Neural cell (in vitro differentiated cells): Measurements from ENCODE around the gene IL23R. TPM values are rescaled to one million over a fixed set of nuclear protein-coding genes. Genes with fewer than 3 reads are reported as not detected.

Source experiments
- H2AFZ ChIP-seq: fragments of 200-600, 300-800 bp; sonication (generic), shearing (Covaris generic); 2 replicates; pipeline ENCODE4 v1.6.0; 2014; ENCODE audit warnings: low read depth, mild to moderate bottlenecking, antibody characterized with exemption, low read length, moderate library complexity
- H3F3A ChIP-seq: fragments of 200-600 bp; shearing (Covaris generic); 2 replicates; pipeline ENCODE4 v1.6.1; 2016; ENCODE audit warnings: mild to moderate bottlenecking, moderate library complexity, mixed read lengths, antibody characterized with exemption, low read length; ENCODE audit not compliant: insufficient read depth, poor library complexity, severe bottlenecking
- H3K27ac ChIP-seq: fragments of 200-600, 300-800 bp; sonication (generic), shearing (Covaris generic); 2 replicates; pipeline ENCODE4 v1.5.1; 2014; ENCODE audit warnings: mild to moderate bottlenecking, low read length, moderate library complexity
- H3K27me3 ChIP-seq: fragments of 300-800, 200-600 bp; sonication (generic), shearing (Covaris generic); 2 replicates; pipeline ENCODE4 v1.6.0; 2014; ENCODE audit warnings: mild to moderate bottlenecking, low read depth, low read length, moderate library complexity; ENCODE audit not compliant: insufficient read depth
- H3K36me3 ChIP-seq: fragments of 300-800, 200-600 bp; sonication (generic), shearing (Covaris generic); 2 replicates; pipeline ENCODE4 v1.5.1; 2014; ENCODE audit warnings: mild to moderate bottlenecking, antibody characterized with exemption, low read length, moderate library complexity; ENCODE audit not compliant: insufficient read depth
- H3K4me2 ChIP-seq: fragments of 300-800, 200-600 bp; sonication (generic), shearing (Covaris generic); 2 replicates; pipeline ENCODE4 v1.6.0; 2014; ENCODE audit warnings: mild to moderate bottlenecking, low read length
- H3K4me3 ChIP-seq: fragments of 300-800, 200-600 bp; sonication (generic), shearing (Covaris generic); 2 replicates; pipeline ENCODE4 v1.5.1; 2014; ENCODE audit warnings: mild to moderate bottlenecking, low read length, moderate library complexity
- H3K79me2 ChIP-seq: fragments of 200-600 bp; shearing (Covaris generic); replicated peaks from 2 replicates; pipeline ENCODE4 v1.6.0; 2014; ENCODE audit warnings: mild to moderate bottlenecking, low read length, moderate library complexity; ENCODE audit not compliant: insufficient read depth
- H3K9ac ChIP-seq: fragments of 300-800, 200-600 bp; sonication (generic), shearing (Covaris generic); 2 replicates; pipeline ENCODE4 v1.6.1; 2016; ENCODE audit warnings: mild to moderate bottlenecking, low read length, mixed read lengths
- H3K9me2 ChIP-seq: fragments of 200-600 bp; shearing (Covaris generic); 2 replicates; pipeline ENCODE4 v1.6.1; 2016; ENCODE audit warnings: mild to moderate bottlenecking, low read length, mixed read lengths; ENCODE audit not compliant: insufficient read depth
- H3K9me3 ChIP-seq: fragments of 200-600, 300-800 bp; sonication (generic), shearing (Covaris generic); 2 replicates; pipeline ENCODE4 v1.6.1; 2016; ENCODE audit warnings: mild to moderate bottlenecking, mixed run types, low read length, moderate library complexity, mixed read lengths
- H4K20me1 ChIP-seq: fragments of 200-600 bp; shearing (Covaris generic); 2 replicates; pipeline ENCODE4 v1.6.1; 2016; ENCODE audit warnings: mild to moderate bottlenecking, mixed run types; ENCODE audit not compliant: insufficient read depth
- EP300 ChIP-seq: fragments of 450-650 bp; conservative IDR thresholded peaks from 2 replicates; pipeline ENCODE4 v1.6.1; 2014; ENCODE audit warnings: antibody characterized with exemption, mild to moderate bottlenecking, moderate library complexity; ENCODE audit not compliant: poor library complexity, severe bottlenecking
- EZH2 ChIP-seq: fragments of 200-600, 300-800 bp; shearing (Covaris generic), sonication (generic); IDR thresholded peaks from 2 replicates; pipeline ENCODE4 v1.6.1; 2014; ENCODE audit warnings: antibody characterized with exemption, low read length, borderline replicate concordance, mild to moderate bottlenecking; ENCODE audit not compliant: insufficient read depth, poor library complexity, severe bottlenecking
- MXI1 ChIP-seq: fragments of 450-650 bp; conservative IDR thresholded peaks from 2 replicates; pipeline ENCODE4 v1.6.1; 2014; ENCODE audit warnings: antibody characterized with exemption, mild to moderate bottlenecking; ENCODE audit not compliant: poor library complexity, severe bottlenecking
- POLR2AphosphoS5 ChIP-seq: IDR thresholded peaks from 2 replicates; pipeline ENCODE4 v1.6.1; 2012
- RAD21 ChIP-seq: fragments of 450-650 bp; conservative IDR thresholded peaks from 2 replicates; pipeline ENCODE4 v1.6.1; 2014; ENCODE audit warnings: antibody characterized with exemption, mild to moderate bottlenecking, moderate library complexity
- SMC3 ChIP-seq: fragments of 450-650 bp; conservative IDR thresholded peaks from 2 replicates; pipeline ENCODE4 v1.6.1; 2014; ENCODE audit warnings: antibody characterized with exemption, mild to moderate bottlenecking, moderate library complexity; ENCODE audit not compliant: poor library complexity
- TAF1 ChIP-seq: IDR thresholded peaks from 2 replicates; pipeline ENCODE4 v1.6.1; 2012; ENCODE audit warnings: low read depth
- polyA plus RNA-seq: library from polyadenylated mRNA; depleted of rRNA; stranded (reverse); fragments of >200 nt; gene quantifications from 2 replicates; pipeline ENCODE4 v1.2.3, GENCODE V29; 2014
- TF ChIP-seq, protein P1 (sequence below): IDR thresholded peaks from 2 replicates; pipeline ENCODE4 v1.6.1; 2012; ENCODE audit warnings: borderline replicate concordance
- TF ChIP-seq, protein P2 (sequence below): fragments of 450-650 bp; IDR thresholded peaks from 2 replicates; pipeline ENCODE4 v1.5.1; 2014; ENCODE audit warnings: antibody characterized with exemption, mild to moderate bottlenecking, moderate library complexity; ENCODE audit not compliant: poor library complexity, severe bottlenecking

Gene IL23R
- polyA plus RNA-seq, 1 donor from 2014 or later, result not detected

- Histone ChIP-seq H3K9me2 (no peaks in the 10 kb centered on the region), H2AFZ (no peak overlapping the region), H3K4me3 (no peak overlapping the region), H3K27ac (no peak overlapping the region), H3K79me2 (no peaks in the 10 kb centered on the region), H3K9ac (no peak overlapping the region), H3K4me2 (no peak overlapping the region), H3K27me3 (no peaks in the 10 kb centered on the region), H3K36me3 (no peaks in the 10 kb centered on the region), H3K9me3 (no peaks in the 10 kb centered on the region), H4K20me1 (no peaks in the 10 kb centered on the region), H3F3A (no peaks in the 10 kb centered on the region)
- TF ChIP-seq RAD21, result no peak
- no peak for TF ChIP-seq TAF1
- no peak for TF ChIP-seq EP300
These were observed 134.3 kb downstream of the IL23R start for GRCh38 chr1:67300561-67300960.

DNA sequence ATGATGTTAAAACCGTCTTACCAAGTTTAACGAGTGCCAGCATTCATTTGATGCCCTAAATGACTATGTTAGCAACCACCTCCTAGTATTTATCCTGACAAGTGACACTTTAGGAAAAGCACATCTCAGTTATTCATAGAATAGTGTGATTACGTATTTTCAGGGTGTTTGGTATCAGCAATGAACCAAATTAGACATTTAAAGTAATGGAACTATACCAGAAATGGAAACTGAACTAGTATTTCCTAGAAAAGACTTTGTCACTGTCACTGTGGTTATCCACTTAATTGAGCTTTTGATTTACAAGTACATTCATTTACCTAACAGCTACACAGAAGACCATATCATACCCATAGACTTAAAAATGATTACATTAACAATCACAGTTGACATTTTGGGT is 137.8 kb downstream of the IL23R start:
- TF ChIP-seq, protein P1, sequence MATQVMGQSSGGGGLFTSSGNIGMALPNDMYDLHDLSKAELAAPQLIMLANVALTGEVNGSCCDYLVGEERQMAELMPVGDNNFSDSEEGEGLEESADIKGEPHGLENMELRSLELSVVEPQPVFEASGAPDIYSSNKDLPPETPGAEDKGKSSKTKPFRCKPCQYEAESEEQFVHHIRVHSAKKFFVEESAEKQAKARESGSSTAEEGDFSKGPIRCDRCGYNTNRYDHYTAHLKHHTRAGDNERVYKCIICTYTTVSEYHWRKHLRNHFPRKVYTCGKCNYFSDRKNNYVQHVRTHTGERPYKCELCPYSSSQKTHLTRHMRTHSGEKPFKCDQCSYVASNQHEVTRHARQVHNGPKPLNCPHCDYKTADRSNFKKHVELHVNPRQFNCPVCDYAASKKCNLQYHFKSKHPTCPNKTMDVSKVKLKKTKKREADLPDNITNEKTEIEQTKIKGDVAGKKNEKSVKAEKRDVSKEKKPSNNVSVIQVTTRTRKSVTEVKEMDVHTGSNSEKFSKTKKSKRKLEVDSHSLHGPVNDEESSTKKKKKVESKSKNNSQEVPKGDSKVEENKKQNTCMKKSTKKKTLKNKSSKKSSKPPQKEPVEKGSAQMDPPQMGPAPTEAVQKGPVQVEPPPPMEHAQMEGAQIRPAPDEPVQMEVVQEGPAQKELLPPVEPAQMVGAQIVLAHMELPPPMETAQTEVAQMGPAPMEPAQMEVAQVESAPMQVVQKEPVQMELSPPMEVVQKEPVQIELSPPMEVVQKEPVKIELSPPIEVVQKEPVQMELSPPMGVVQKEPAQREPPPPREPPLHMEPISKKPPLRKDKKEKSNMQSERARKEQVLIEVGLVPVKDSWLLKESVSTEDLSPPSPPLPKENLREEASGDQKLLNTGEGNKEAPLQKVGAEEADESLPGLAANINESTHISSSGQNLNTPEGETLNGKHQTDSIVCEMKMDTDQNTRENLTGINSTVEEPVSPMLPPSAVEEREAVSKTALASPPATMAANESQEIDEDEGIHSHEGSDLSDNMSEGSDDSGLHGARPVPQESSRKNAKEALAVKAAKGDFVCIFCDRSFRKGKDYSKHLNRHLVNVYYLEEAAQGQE, result no peak
- TF ChIP-seq EP300, result no peak
- H3F3A ChIP-seq, result no peaks in the 10 kb centered on the region
- no peaks in the 10 kb centered on the region for H3K36me3 ChIP-seq
- H3K79me2 ChIP-seq, result no peaks in the 10 kb centered on the region
- no peaks in the 10 kb centered on the region for H3K9me3 ChIP-seq
- H3K27ac ChIP-seq, result no peak overlapping the region
- peaks cover 25% of the 10 kb centered on the region for H3K27me3 ChIP-seq
- H3K4me2 ChIP-seq, result no peak overlapping the region
- no peak overlapping the region for H2AFZ ChIP-seq
- no peak overlapping the region for H3K4me3 ChIP-seq
- H4K20me1 ChIP-seq, result no peaks in the 10 kb centered on the region
- no peak overlapping the region for H3K9ac ChIP-seq
- H3K9me2 ChIP-seq, result no peaks in the 10 kb centered on the region

GRCh38 chr1:67306547-67306946 is 140.3 kb downstream of the IL23R start:
- H3K79me2 ChIP-seq, result no peaks in the 10 kb centered on the region
- H3K36me3 ChIP-seq, result no peaks in the 10 kb centered on the region
- no peak overlapping the region for H3K9ac ChIP-seq
- H4K20me1 ChIP-seq, result no peaks in the 10 kb centered on the region
- no peaks in the 10 kb centered on the region for H3K9me3 ChIP-seq
- no peak overlapping the region for H3K27ac ChIP-seq
- H3K4me3 ChIP-seq, result no peak overlapping the region
- H3K9me2 ChIP-seq, result no peaks in the 10 kb centered on the region
- no peak overlapping the region for H2AFZ ChIP-seq
- no peaks in the 10 kb centered on the region for H3F3A ChIP-seq
- H3K27me3 ChIP-seq, result peaks cover 25% of the 10 kb centered on the region
- TF ChIP-seq, protein P1, result no peak
- no peak for TF ChIP-seq MXI1
- TF ChIP-seq SMC3, result no peak
- TF ChIP-seq EP300, result no peak
- no peak for TF ChIP-seq POLR2AphosphoS5
- TF ChIP-seq, protein P2, sequence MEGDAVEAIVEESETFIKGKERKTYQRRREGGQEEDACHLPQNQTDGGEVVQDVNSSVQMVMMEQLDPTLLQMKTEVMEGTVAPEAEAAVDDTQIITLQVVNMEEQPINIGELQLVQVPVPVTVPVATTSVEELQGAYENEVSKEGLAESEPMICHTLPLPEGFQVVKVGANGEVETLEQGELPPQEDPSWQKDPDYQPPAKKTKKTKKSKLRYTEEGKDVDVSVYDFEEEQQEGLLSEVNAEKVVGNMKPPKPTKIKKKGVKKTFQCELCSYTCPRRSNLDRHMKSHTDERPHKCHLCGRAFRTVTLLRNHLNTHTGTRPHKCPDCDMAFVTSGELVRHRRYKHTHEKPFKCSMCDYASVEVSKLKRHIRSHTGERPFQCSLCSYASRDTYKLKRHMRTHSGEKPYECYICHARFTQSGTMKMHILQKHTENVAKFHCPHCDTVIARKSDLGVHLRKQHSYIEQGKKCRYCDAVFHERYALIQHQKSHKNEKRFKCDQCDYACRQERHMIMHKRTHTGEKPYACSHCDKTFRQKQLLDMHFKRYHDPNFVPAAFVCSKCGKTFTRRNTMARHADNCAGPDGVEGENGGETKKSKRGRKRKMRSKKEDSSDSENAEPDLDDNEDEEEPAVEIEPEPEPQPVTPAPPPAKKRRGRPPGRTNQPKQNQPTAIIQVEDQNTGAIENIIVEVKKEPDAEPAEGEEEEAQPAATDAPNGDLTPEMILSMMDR, result no peak
- no peak for TF ChIP-seq TAF1
- TF ChIP-seq RAD21, result no peak
- no peak for TF ChIP-seq EZH2
- no peak overlapping the region for H3K4me2 ChIP-seq
